Spleen (tissue), 7 donors: ENCODE data around the gene LRRC26.

ENCODE experiments used
- CTCF ChIP-seq, 11 experiments: fragments of 200-600 bp in 7 of 11; fragments of 450-650 bp in 4 of 11; sonication (generic) in 4 of 11; IDR thresholded peaks in 8 of 11; conservative IDR thresholded peaks in 3 of 11; 1 replicate in 7 of 11; 2 replicates in 4 of 11; pipeline versions ENCODE4 v1.4.0 to v1.8.0; 2016 to 2021; ENCODE audit warnings: antibody characterized with exemption in 11 of 11, inconsistent platforms in 4 of 11, mild to moderate bottlenecking in 1 of 11
- POLR2A ChIP-seq, 3 donors: fragments of 450-650 bp; IDR thresholded peaks; one replicate each; pipeline ENCODE4 v1.5.1; 2017; ENCODE audit warnings: antibody characterized with exemption in 3 of 3, mild to moderate bottlenecking in 1 of 3
- POLR2AphosphoS5 ChIP-seq, 3 donors: sonication (generic); formaldehyde crosslinking; IDR thresholded peaks; one replicate each; pipeline ENCODE4 v1.5.1; 2017; ENCODE audit warnings: antibody characterized with exemption in 3 of 3
- donor health status: DM: no; HTN: no; CAD: no; lungs with moderate emphysema.
- donor health status: DM: no; HTN: no; CAD: no.
- donor health status: DM: no; HTN: no; CAD: no.

GRCh38 chr9:137189297-137190295, 19.7 kb upstream of the LRRC26 start:
- TF ChIP-seq CTCF (IDR thresholded peaks at IDR 0.05 in 8 of 11, conservative IDR thresholded peaks at IDR 0.05 in 3 of 11) (no peak), POLR2AphosphoS5 (IDR thresholded peaks at IDR 0.05) (no peak), POLR2A (IDR thresholded peaks at IDR 0.05) (no peak)
